HL-60/S4 (cell line): Measurements from ENCODE around the gene RELCH.

Experiments
- in situ Hi-C: fragments of 300-500 bp; cut with MboI; formaldehyde crosslinking; loops from 2 replicates; pipeline ENCODE4 v1.14.3; 2022; ENCODE audit warnings: low sequenced_read_pairs

The RELCH gene

DNA sequence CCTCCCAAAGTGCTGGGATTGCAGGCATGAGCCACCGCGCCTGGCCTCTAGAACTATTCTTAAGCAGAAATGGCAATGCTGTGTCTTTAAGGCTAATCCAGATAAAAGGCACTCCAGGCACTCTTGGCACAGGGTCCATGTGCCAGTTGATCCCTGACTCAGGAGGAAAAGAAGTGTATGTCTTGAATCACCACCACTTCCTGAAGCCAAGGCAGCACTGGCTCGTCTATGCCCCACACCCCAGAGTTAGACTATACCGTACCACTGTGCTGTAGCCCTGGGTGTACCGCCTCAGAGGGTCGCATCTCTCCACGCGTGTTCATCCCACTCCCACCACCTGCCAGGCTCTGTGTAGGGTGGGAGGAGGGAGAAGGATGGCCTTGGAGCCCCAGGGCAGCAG lies 147.1 kb downstream of the RELCH start:
- in situ Hi-C loops = no loop called here

GRCh38 chr18:62335494-62335893 lies 148.4 kb downstream of the RELCH start:
- in situ Hi-C loops = no loop called here

GRCh38 chr18:62336618-62337017 lies 149.6 kb downstream of the RELCH start:
- in situ Hi-C loops = no loop called here

DNA sequence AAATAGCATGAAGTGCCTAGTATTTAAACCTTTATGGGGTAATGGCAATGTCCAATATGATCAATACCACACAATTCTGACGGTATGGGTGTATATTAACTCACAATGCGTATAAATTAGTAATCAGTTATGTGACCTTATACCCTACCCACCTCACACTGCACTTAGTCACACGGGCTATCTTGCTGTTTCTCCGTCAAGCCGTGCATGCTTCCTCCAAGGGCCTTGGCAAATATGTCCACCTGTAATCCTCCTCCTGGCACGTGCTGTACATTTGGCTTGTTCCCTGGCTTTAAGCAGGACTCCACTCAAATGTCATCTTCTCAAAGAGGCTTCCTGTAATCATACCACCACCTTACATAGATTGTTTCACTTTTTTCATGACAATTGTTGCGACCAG lies 150.3 kb downstream of the RELCH start:
- in situ Hi-C loops = no loop called here

- in situ Hi-C loops = no loop called here
Observed at GRCh38 chr18:62338446-62339105, 151.5 kb downstream of the RELCH start.

- in situ Hi-C loops = no loop called here
Observed at GRCh38 chr18:62339106-62339988, 152.3 kb downstream of the RELCH start.

GRCh38 chr18:62340996-62341395 lies 153.9 kb downstream of the RELCH start:
- in situ Hi-C loops = no loop called here

- in situ Hi-C loops = no loop called here
Observed at GRCh38 chr18:62341473-62341872, 154.4 kb downstream of the RELCH start.

- in situ Hi-C loops = no loop called here
Observed at GRCh38 chr18:62342884-62343283, 155.8 kb downstream of the RELCH start.

- in situ Hi-C loops = no loop called here
Observed at GRCh38 chr18:62343316-62343715, 156.3 kb downstream of the RELCH start.

GRCh38 chr18:62345909-62346308 lies 158.9 kb downstream of the RELCH start:
- in situ Hi-C loops = no loop called here

GRCh38 chr18:62346333-62347088 lies 159.5 kb downstream of the RELCH start:
- in situ Hi-C loops = no loop called here

GRCh38 chr18:62347089-62347506 lies 160.0 kb downstream of the RELCH start:
- in situ Hi-C loops = no loop called here

GRCh38 chr18:62348474-62348873 lies 161.4 kb downstream of the RELCH start:
- in situ Hi-C loops = no loop called here

- in situ Hi-C loops = no loop called here
Observed at GRCh38 chr18:62353170-62353569, 166.1 kb downstream of the RELCH start.

DNA sequence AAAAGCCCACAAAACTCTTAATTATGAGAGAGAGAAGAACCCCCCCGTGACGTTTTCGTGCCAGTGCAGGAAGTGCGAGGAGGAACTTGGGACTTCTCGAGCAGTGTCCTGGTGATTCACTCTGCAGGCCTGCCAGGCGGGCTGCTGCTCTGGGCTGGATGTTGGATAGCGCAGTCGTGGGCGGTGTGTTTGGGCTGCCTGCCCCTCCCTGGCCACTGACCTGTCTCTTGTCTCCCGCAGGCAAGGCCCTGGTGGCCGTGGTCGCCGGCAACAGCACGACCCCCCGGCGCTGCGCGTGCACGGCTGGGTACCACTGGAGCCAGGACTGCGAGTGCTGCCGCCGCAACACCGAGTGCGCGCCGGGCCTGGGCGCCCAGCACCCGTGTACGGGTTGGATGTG lies 167.1 kb downstream of the RELCH start:
- in situ Hi-C loops = no loop called here

- in situ Hi-C loops = no loop called here
Observed at GRCh38 chr18:62357079-62357719, 170.1 kb downstream of the RELCH start.
